Liver (tissue), 9 donors: ENCODE data around the gene ALKBH5. TPM values are rescaled to one million over a fixed set of nuclear protein-coding genes. Genes with fewer than 3 reads are reported as not detected.

Source experiments
- DNase-seq: peaks from one replicate; pipeline ENCODE4 v3.0.0-alpha.2; 2017; ENCODE audit warnings: low spot score
- H3K27ac ChIP-seq, 2 donors: one replicate each; pipeline ENCODE4 v1.7.0; 2013; ENCODE audit warnings: inconsistent platforms in 2 of 2, low read length in 2 of 2, control low read depth in 1 of 2, low read depth in 1 of 2, mild to moderate bottlenecking in 1 of 2
- H3K27me3 ChIP-seq, 4 donors: one replicate each; pipeline versions ENCODE4 v1.6.1 to v1.7.0; 2013; ENCODE audit warnings: low read length in 3 of 4, inconsistent platforms in 1 of 4, mild to moderate bottlenecking in 1 of 4, moderate library complexity in 1 of 4; ENCODE audit not compliant: control insufficient read depth in 4 of 4, insufficient read depth in 4 of 4
- H3K36me3 ChIP-seq, 4 donors: one replicate each; pipeline versions ENCODE4 v1.6.1 to v1.7.0; 2013; ENCODE audit warnings: low read length in 3 of 4, mild to moderate bottlenecking in 3 of 4, low read depth in 1 of 4, moderate library complexity in 1 of 4; ENCODE audit not compliant: control insufficient read depth in 4 of 4, insufficient read depth in 3 of 4
- H3K4me1 ChIP-seq, 4 donors: one replicate each; pipeline versions ENCODE4 v1.6.1 to v1.7.0; 2013; ENCODE audit warnings: low read length in 3 of 4, mild to moderate bottlenecking in 3 of 4, moderate library complexity in 1 of 4; ENCODE audit not compliant: control insufficient read depth in 4 of 4, insufficient read depth in 4 of 4
- H3K4me3 ChIP-seq, 3 donors: one replicate each; pipeline versions ENCODE4 v1.6.1 to v1.7.0; 2013; ENCODE audit warnings: low read length in 3 of 3, control low read depth in 1 of 3, low read depth in 1 of 3, mild to moderate bottlenecking in 1 of 3
- H3K9ac ChIP-seq, 2 donors: one replicate each; pipeline ENCODE4 v1.7.0; 2013; ENCODE audit warnings: low read length in 2 of 2, mild to moderate bottlenecking in 2 of 2, moderate library complexity in 2 of 2, control low read depth in 1 of 2, low read depth in 1 of 2
- H3K9me3 ChIP-seq, 4 donors: one replicate each; pipeline versions ENCODE4 v1.6.1 to v1.7.0; 2013; ENCODE audit warnings: low read length in 3 of 4; ENCODE audit not compliant: control insufficient read depth in 4 of 4
- ATF3 ChIP-seq: IDR thresholded peaks from 2 replicates; pipeline ENCODE4 v1.6.1; 2016; ENCODE audit warnings: antibody characterized with exemption
- CTCF ChIP-seq: fragments of 150-350 bp; IDR thresholded peaks from 2 replicates; pipeline ENCODE4 v1.5.1; 2017; ENCODE audit warnings: improper control_type of control experiment, low read depth, low read length; ENCODE audit not compliant: missing input control
- EGR1 ChIP-seq, 2 donors: IDR thresholded peaks; 2 replicates each; pipeline ENCODE4 v1.6.1; 2016 to 2018; ENCODE audit warnings: antibody characterized with exemption in 2 of 2, low read depth in 2 of 2
- FOXA1 ChIP-seq: IDR thresholded peaks from 2 replicates; pipeline ENCODE4 v1.6.1; 2016; ENCODE audit warnings: antibody characterized with exemption
- FOXA2 ChIP-seq: IDR thresholded peaks from 2 replicates; pipeline ENCODE4 v1.6.1; 2016; ENCODE audit warnings: antibody characterized with exemption
- GABPA ChIP-seq, 2 donors: IDR thresholded peaks in 1 of 2; conservative IDR thresholded peaks in 1 of 2; 2 replicates each; pipeline ENCODE4 v1.6.1; 2016; ENCODE audit warnings: antibody characterized with exemption in 2 of 2, mild to moderate bottlenecking in 1 of 2, moderate library complexity in 1 of 2
- HNF4A ChIP-seq, 2 donors: conservative IDR thresholded peaks; 2 replicates each; pipeline ENCODE4 v1.6.1; 2016; ENCODE audit warnings: antibody characterized with exemption in 2 of 2, mild to moderate bottlenecking in 2 of 2
- HNF4G ChIP-seq: IDR thresholded peaks from 2 replicates; pipeline ENCODE4 v1.6.1; 2016; ENCODE audit warnings: antibody characterized with exemption
- JUND ChIP-seq, 2 donors: IDR thresholded peaks; 2 replicates each; pipeline ENCODE4 v1.6.1; 2016; ENCODE audit warnings: antibody characterized with exemption in 2 of 2
- MAX ChIP-seq: IDR thresholded peaks from 2 replicates; pipeline ENCODE4 v1.6.1; 2016; ENCODE audit warnings: antibody characterized with exemption
- NR2F2 ChIP-seq: IDR thresholded peaks from 2 replicates; pipeline ENCODE4 v1.6.1; 2016; ENCODE audit warnings: antibody characterized with exemption
- RAD21 ChIP-seq, 2 donors: IDR thresholded peaks; 2 replicates each; pipeline ENCODE4 v1.6.1; 2016; ENCODE audit warnings: antibody characterized with exemption in 2 of 2, mild to moderate bottlenecking in 2 of 2
- REST ChIP-seq: IDR thresholded peaks from 2 replicates; pipeline ENCODE4 v1.6.1; 2016; ENCODE audit warnings: antibody characterized with exemption, mild to moderate bottlenecking
- RXRA ChIP-seq, 2 donors: IDR thresholded peaks; 2 replicates each; pipeline ENCODE4 v1.6.1; 2017 to 2018; ENCODE audit warnings: antibody characterized with exemption in 2 of 2, mild to moderate bottlenecking in 1 of 2
- SP1 ChIP-seq: IDR thresholded peaks from 2 replicates; pipeline ENCODE4 v1.6.1; 2018; ENCODE audit warnings: antibody characterized with exemption, mild to moderate bottlenecking
- TAF1 ChIP-seq: conservative IDR thresholded peaks from 2 replicates; pipeline ENCODE4 v1.6.1; 2016; ENCODE audit warnings: antibody characterized with exemption, mild to moderate bottlenecking
- YY1 ChIP-seq: IDR thresholded peaks from 2 replicates; pipeline ENCODE4 v1.6.1; 2016; ENCODE audit warnings: antibody characterized with exemption, mild to moderate bottlenecking
- ZBTB33 ChIP-seq: IDR thresholded peaks from 2 replicates; pipeline ENCODE4 v1.6.1; 2016; ENCODE audit warnings: antibody characterized with exemption
- WGBS: extraction: QIAGEN DNeasy Blood & Tissue Kit; methylation state at CpG from one replicate; pipeline ENCODE4 v1.1.7; 2013; 5-methylcytosine and 5-hydroxymethylcytosine counted together
- polyA plus RNA-seq, 2 donors: library from polyadenylated mRNA; stranded (reverse) in 1 of 2; unstranded in 1 of 2; fragments of 200-250 nt in 1 of 2; fragments of >200 nt in 1 of 2; fragmentation: Nextera tagmentation in 1 of 2; extraction: Ambion mirVana in 1 of 2; gene quantifications; one replicate each; pipeline versions ENCODE4 v1.2.1 to v1.2.3, GENCODE V29; 2013 to 2015
- total RNA-seq, 2 donors: library from RNA; depleted of rRNA; stranded (reverse); fragments of >200 nt; gene quantifications; one replicate each; pipeline ENCODE4 v1.2.3, GENCODE V29; 2014
- donor health status: healthy.
- donor health status: healthy.
- donor health status: healthy.
- donor health status: healthy.
- donor health status: healthy.

ALKBH5 gene
- total and polyA plus RNA-seq, 4 donors = 30.5 to 67.8 (median 46.3) TPM

- WGBS = 88% methylated on average over 19 of the region's 19 CpGs
- Histone ChIP-seq H3K36me3 (no peaks in the 10 kb centered on the region), H3K9me3 (no peaks in the 10 kb centered on the region), H3K27ac (no peak overlapping the region), H3K27me3 (no peaks in the 10 kb centered on the region), H3K4me1 (peaks cover 8 to 42% (median 36%) of the 10 kb centered on the region in 4 donors), H3K9ac (no peak overlapping the region), H3K4me3 (no peak overlapping the region)
- no peak for DNase-seq
- TF ChIP-seq JUND (IDR thresholded peaks at IDR 0.05) (no peak), NR2F2 (no peak), EGR1 (IDR thresholded peaks at IDR 0.05; ENCODE audit: low read depth in 2 of 2) (no peak), ZBTB33 (no peak), ATF3 (no peak), HNF4A (conservative IDR thresholded peaks at IDR 0.05) (no peak), YY1 (no peak), FOXA1 (no peak), GABPA (IDR thresholded peaks at IDR 0.05 in 1 of 2, conservative IDR thresholded peaks at IDR 0.05 in 1 of 2) (no peak), SP1 (no peak), TAF1 (no peak), FOXA2 (no peak), MAX (no peak), HNF4G (no peak), RAD21 (IDR thresholded peaks at IDR 0.05) (no peak), REST (no peak), RXRA (IDR thresholded peaks at IDR 0.05) (no peak), CTCF (no peak)
Observed at GRCh38 chr17:18136357-18136756, 47.3 kb upstream of the ALKBH5 start.
